Measurements from ENCODE around the gene AMN.

Gene AMN

GRCh38 chr14:102899516-102899900 is 23.0 kb upstream of the AMN start:
- no peak for DNase-seq

GRCh38 chr14:102900631-102901571 is 21.6 kb upstream of the AMN start:
- no peak for DNase-seq

- no peak for DNase-seq
Observed at GRCh38 chr14:102901633-102902032, 20.8 kb upstream of the AMN start.

- no peak for DNase-seq
Observed at GRCh38 chr14:102902086-102902485, 20.4 kb upstream of the AMN start.

- DNase-seq, result peak; percentile 34 to 40
Observed at GRCh38 chr14:102902523-102903247, 19.8 kb upstream of the AMN start.

GRCh38 chr14:102903248-102903888 is 19.1 kb upstream of the AMN start:
- DNase-seq, result no peak

GRCh38 chr14:102903889-102904512 is 18.5 kb upstream of the AMN start:
- DNase-seq, result no peak

GRCh38 chr14:102905116-102906108 is 17.1 kb upstream of the AMN start:
- DNase-seq, result no peak

- DNase-seq, result no peak
Observed at GRCh38 chr14:102906616-102907302, 15.7 kb upstream of the AMN start.

GRCh38 chr14:102907303-102907844 is 15.1 kb upstream of the AMN start:
- no peak for DNase-seq

GRCh38 chr14:102907980-102908730 is 14.3 kb upstream of the AMN start:
- DNase-seq, result no peak

- DNase-seq, result no peak
Observed at GRCh38 chr14:102908766-102909455, 13.6 kb upstream of the AMN start.

GRCh38 chr14:102909462-102909861 is 13.0 kb upstream of the AMN start:
- DNase-seq, result no peak

- DNase-seq, result no peak
Observed at GRCh38 chr14:102909911-102910310, 12.6 kb upstream of the AMN start.

GRCh38 chr14:102910442-102910841 is 12.0 kb upstream of the AMN start:
- no peak for DNase-seq

- DNase-seq, result no peak
Observed at GRCh38 chr14:102911541-102911951, 10.9 kb upstream of the AMN start.

- no peak for DNase-seq
Observed at GRCh38 chr14:102911991-102912761, 10.3 kb upstream of the AMN start.

GRCh38 chr14:102913341-102914211 is 8.9 kb upstream of the AMN start:
- DNase-seq, result no peak
